Mucosa of descending colon (tissue), 3 donors: ENCODE measurements around the gene CD81. TPM values are rescaled to one million over a fixed set of nuclear protein-coding genes. Genes with fewer than 3 reads are reported as not detected.

Experiments
- ATAC-seq: fragments of 200-7000 bp; cut with Tn5 transposase; one replicate; pipeline ENCODE4 v1.9.1; 2020; ENCODE audit warnings: mild to moderate bottlenecking, moderate library complexity
- DNase-seq, 3 donors: peaks; one replicate each; pipeline ENCODE4 v3.0.0-alpha.2; 2020
- H3K36me3 ChIP-seq: fragments of 200-600 bp; one replicate; pipeline ENCODE4 v1.8.0; 2021; ENCODE audit warnings: low read depth, mild to moderate bottlenecking
- H3K4me1 ChIP-seq: fragments of 200-600 bp; one replicate; pipeline ENCODE4 v1.8.0; 2021; ENCODE audit warnings: low read depth, mild to moderate bottlenecking
- H3K4me3 ChIP-seq: fragments of 200-600 bp; one replicate; pipeline ENCODE4 v1.8.0; 2021; ENCODE audit warnings: mild to moderate bottlenecking
- H3K9me3 ChIP-seq: fragments of 200-600 bp; one replicate; pipeline ENCODE4 v1.8.0; 2021; ENCODE audit warnings: mild to moderate bottlenecking
- CTCF ChIP-seq: fragments of 200-600 bp; IDR thresholded peaks from one replicate; pipeline ENCODE4 v1.8.0; 2022; ENCODE audit warnings: antibody characterized with exemption, mild to moderate bottlenecking
- intact Hi-C, 2 donors: fragments of 100-400 bp; cut with DNase I in 1 of 2; cut with micrococcal nuclease in 1 of 2; formaldehyde crosslinking; loops; one replicate each; pipeline versions ENCODE4 v1.11.0 to v1.11.1; 2022; cut with DNase I, micrococcal nuclease
- total RNA-seq, 3 donors: library from RNA; stranded (reverse); fragmentation: NEBNext Ultra II Directional in 2 of 3; extraction: Animal tissue kit (Norgen Biotek cat#: 25700) in 2 of 3; gene quantifications; one replicate each; pipeline versions ENCODE4 v1.2.1 to v1.2.4, GENCODE V29; 2021 to 2023
- donor health status: DM: no; HTN: no; CAD: no; lungs with moderate emphysema.
- donor health status: DM: no; HTN: no; CAD: no.
- donor health status: DM: no; HTN: yes; CAD: no.

CD81 gene
- total RNA-seq, 3 donors from 2014 or later: 98.7 to 551 (median 186) TPM

DNA sequence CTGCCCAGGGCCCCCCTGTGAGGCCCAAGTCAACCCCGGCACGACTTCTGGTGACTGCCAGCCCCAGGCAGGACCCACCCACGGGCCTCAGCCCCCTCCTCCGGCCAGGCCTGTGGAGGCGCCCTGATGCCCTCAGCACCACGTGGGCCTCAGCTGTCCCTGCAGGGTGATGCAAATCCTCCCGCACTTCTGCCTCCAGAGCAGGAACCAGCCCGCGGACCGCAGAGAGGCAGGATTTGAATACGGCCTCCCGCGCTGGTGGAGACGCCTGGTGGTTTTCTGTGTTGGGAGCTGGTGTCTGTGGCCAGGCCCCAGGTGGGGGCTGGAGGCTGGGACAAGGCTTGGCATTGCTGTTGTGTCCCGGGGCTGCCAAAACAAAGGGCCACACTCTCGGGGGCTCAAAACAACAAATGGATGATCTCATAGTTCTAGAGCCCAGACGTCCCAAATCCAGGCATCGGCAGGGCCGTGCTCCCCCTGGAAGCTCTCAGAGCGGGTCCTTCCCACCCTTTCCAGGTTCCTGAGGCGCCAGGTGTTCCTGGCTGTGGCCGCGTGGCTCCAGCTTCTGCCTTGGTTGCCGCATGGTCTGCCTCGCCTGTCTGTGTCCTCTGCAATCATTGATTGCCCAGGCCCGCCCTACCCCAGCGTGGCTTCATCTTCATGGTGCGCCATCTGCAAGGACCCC, 47.8 kb downstream of the CD81 start:
- H3K36me3 ChIP-seq: no peaks in the 10 kb centered on the region
- H3K4me3 ChIP-seq: no peak overlapping the region
- no peak for TF ChIP-seq CTCF
- no peak for DNase-seq
- ATAC-seq: no peak
- no peaks in the 10 kb centered on the region for H3K9me3 ChIP-seq
- intact Hi-C loops: loop anchor here (5.0 to 10.0 kb wide), 4 partner anchors 123 to 470 kb away; partner anchors contain the start of genes C11orf21 (in 1 of the 2) and TSPAN32 (in 1 of the 2)
- H3K4me1 ChIP-seq: peaks cover 16% of the 10 kb centered on the region

GRCh38 chr11:2425506-2425905, 48.4 kb downstream of the CD81 start:
- ATAC-seq: no peak
- DNase-seq: no peak
- peaks cover 11% of the 10 kb centered on the region for H3K4me1 ChIP-seq
- intact Hi-C loops: loop anchor here in 1 of 2 donors (10.0 kb wide), 2 partner anchors 241 to 469 kb away; no protein-coding TSS in a partner anchor
- no peak overlapping the region for H3K4me3 ChIP-seq
- TF ChIP-seq CTCF: no peak
- H3K9me3 ChIP-seq: no peaks in the 10 kb centered on the region
- no peaks in the 10 kb centered on the region for H3K36me3 ChIP-seq

DNA sequence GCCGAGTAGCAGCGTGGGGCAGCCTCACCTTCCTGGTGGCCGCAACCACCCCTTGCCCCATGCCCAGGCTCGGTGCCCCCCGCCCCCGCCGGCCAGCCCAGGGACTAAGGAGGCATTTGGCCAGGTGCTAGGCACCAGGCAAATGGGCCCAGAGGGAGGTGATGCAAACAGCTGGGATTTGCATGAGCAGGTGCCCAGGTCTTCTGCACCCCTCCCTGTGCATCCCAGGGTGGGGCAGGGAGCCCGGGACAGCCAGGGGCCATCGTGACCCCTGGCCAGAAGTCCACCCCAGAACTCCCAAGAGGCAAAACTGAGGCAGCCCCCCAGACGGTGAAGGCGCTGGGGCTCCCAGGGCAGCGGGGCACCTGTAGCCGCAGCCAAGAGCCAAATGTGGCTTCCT, 49.1 kb downstream of the CD81 start:
- intact Hi-C loops: loop anchor here in 1 of 2 donors (10.0 kb wide), 2 partner anchors 241 to 469 kb away; no protein-coding TSS in a partner anchor
- TF ChIP-seq CTCF: no peak
- Histone ChIP-seq H3K4me3 (no peak overlapping the region), H3K4me1 (peaks cover 10% of the 10 kb centered on the region), H3K36me3 (no peaks in the 10 kb centered on the region), H3K9me3 (no peaks in the 10 kb centered on the region)
- no peak for ATAC-seq
- no peak for DNase-seq

GRCh38 chr11:2426826-2427521, 49.9 kb downstream of the CD81 start:
- intact Hi-C loops: loop anchor here in 1 of 2 donors (10.0 kb wide), 2 partner anchors 242 to 468 kb away; no protein-coding TSS in a partner anchor
- peak; percentile 77 to 85 (median 81) for DNase-seq
- H3K9me3 ChIP-seq: no peaks in the 10 kb centered on the region

More at GRCh38 chr11:2426826-2427521, 49.9 kb downstream of the CD81 start:
- no peak for TF ChIP-seq CTCF
- peak; percentile 85 for ATAC-seq
- Histone ChIP-seq H3K4me1 (peaks cover 10% of the 10 kb centered on the region), H3K36me3 (no peaks in the 10 kb centered on the region), H3K4me3 (no peak overlapping the region)
